GM23248 (cell line): ENCODE results near the gene GNE. TPM values are rescaled to one million over a fixed set of nuclear protein-coding genes. Genes with fewer than 3 reads are reported as not detected.

ENCODE experiments used
- DNase-seq: peaks from one replicate; pipeline ENCODE4 v3.0.0-alpha.2; 2015
- H2AFZ ChIP-seq: fragments of 200-600 bp; sonication (generic); 2 replicates; pipeline ENCODE4 v1.6.1; 2016; ENCODE audit warnings: antibody characterized with exemption
- H3F3A ChIP-seq: fragments of 200-600 bp; sonication (generic); 2 replicates; pipeline ENCODE4 v1.6.1; 2016; ENCODE audit warnings: mild to moderate bottlenecking, antibody characterized with exemption, mixed run types; ENCODE audit not compliant: insufficient read depth
- H3K27ac ChIP-seq: fragments of 200-600 bp; sonication (generic); 2 replicates; pipeline ENCODE4 v1.5.1; 2016; ENCODE audit warnings: mild to moderate bottlenecking
- H3K27me3 ChIP-seq: fragments of 200-600 bp; sonication (generic); replicated peaks from 2 replicates; pipeline ENCODE4 v1.6.1; 2016; ENCODE audit warnings: mild to moderate bottlenecking; ENCODE audit not compliant: insufficient read depth
- H3K36me3 ChIP-seq: fragments of 200-600 bp; sonication (generic); 2 replicates; pipeline ENCODE4 v1.6.1; 2016; ENCODE audit warnings: low read depth, mild to moderate bottlenecking
- H3K4me1 ChIP-seq: fragments of 200-600 bp; sonication (generic); 2 replicates; pipeline ENCODE4 v1.6.1; 2016; ENCODE audit warnings: mild to moderate bottlenecking; ENCODE audit not compliant: insufficient read depth
- H3K4me2 ChIP-seq: fragments of 200-600 bp; sonication (generic); one replicate; pipeline ENCODE4 v1.6.1; 2016; ENCODE audit warnings: mild to moderate bottlenecking; ENCODE audit not compliant: unreplicated experiment
- H3K4me3 ChIP-seq: fragments of 200-600 bp; sonication (generic); 2 replicates; pipeline ENCODE4 v1.5.1; 2016; ENCODE audit warnings: mild to moderate bottlenecking
- H3K79me2 ChIP-seq: fragments of 200-600 bp; sonication (generic); 2 replicates; pipeline ENCODE4 v1.6.1; 2016; ENCODE audit warnings: mild to moderate bottlenecking; ENCODE audit not compliant: insufficient read depth
- H3K9ac ChIP-seq: fragments of 200-600 bp; sonication (generic); 2 replicates; pipeline ENCODE4 v1.6.1; 2016; ENCODE audit warnings: mild to moderate bottlenecking
- H3K9me2 ChIP-seq: fragments of 200-600 bp; sonication (generic); 2 replicates; pipeline ENCODE4 v1.6.1; 2016; ENCODE audit warnings: mixed run types, mild to moderate bottlenecking, moderate library complexity; ENCODE audit not compliant: insufficient read depth
- H3K9me3 ChIP-seq: fragments of 200-600 bp; sonication (generic); one replicate; pipeline ENCODE4 v1.6.1; 2017; ENCODE audit warnings: low read depth
- H4K20me1 ChIP-seq: fragments of 200-600 bp; sonication (generic); 2 replicates; pipeline ENCODE4 v1.6.0; 2016; ENCODE audit not compliant: insufficient read depth
- EZH2 ChIP-seq: fragments of 200-600 bp; sonication (generic); IDR thresholded peaks from 2 replicates; pipeline ENCODE4 v1.6.1; 2018; ENCODE audit warnings: antibody characterized with exemption, mild to moderate bottlenecking; ENCODE audit not compliant: insufficient read depth, poor library complexity, severe bottlenecking
- EZH2phosphoT487 ChIP-seq: fragments of 200-600 bp; sonication (generic); IDR thresholded peaks from 2 replicates; pipeline ENCODE4 v1.6.1; 2018; ENCODE audit warnings: antibody characterized with exemption, moderate library complexity, mild to moderate bottlenecking, low read depth; ENCODE audit not compliant: insufficient read depth
- WGBS, 2 experiments: methylation state at CpG; one replicate each; pipeline ENCODE4 v1.1.6; 2015 to 2017; ENCODE audit warnings: low lambda C conversion rate in 2 of 2, low coverage in 1 of 2; ENCODE audit errors: missing lambda C conversion rate in 2 of 2; 5-methylcytosine and 5-hydroxymethylcytosine counted together
- in situ Hi-C: fragments of 300-500 bp; cut with MboI; formaldehyde crosslinking; loops from 2 replicates; pipeline ENCODE4 v1.15.0; 2020
- polyA plus RNA-seq: library from polyadenylated mRNA; unstranded; fragments of >200 nt; fragmentation: Nextera tagmentation; extraction: Ambion mirVana; gene quantifications from 2 replicates; pipeline ENCODE4 v1.2.1, GENCODE V29; 2016
- total RNA-seq: library from RNA; depleted of rRNA; stranded (reverse); fragments of >200 nt; shearing (Covaris generic); gene quantifications from 2 replicates; pipeline ENCODE4 v1.2.3, GENCODE V29; 2014

GNE gene
- total and polyA plus RNA-seq, 2 experiments from 2014 or later = 6.2 to 22.4 TPM

GRCh38 chr9:36173861-36174260 lies 84.4 kb downstream of the GNE start:
- Histone ChIP-seq H3K36me3 (no peaks in the 10 kb centered on the region), H3K4me3 (no peak overlapping the region), H2AFZ (no peak overlapping the region), H3K27ac (no peak overlapping the region), H3K4me2 (no peak overlapping the region), H3K79me2 (no peaks in the 10 kb centered on the region), H3K9ac (no peak overlapping the region), H3K27me3 (no peaks in the 10 kb centered on the region), H3K4me1 (no peaks in the 10 kb centered on the region), H4K20me1 (no peaks in the 10 kb centered on the region), H3K9me2 (no peaks in the 10 kb centered on the region), H3K9me3 (no peaks in the 10 kb centered on the region), H3F3A (no peaks in the 10 kb centered on the region)
- no peak for TF ChIP-seq EZH2
- no peak for TF ChIP-seq EZH2phosphoT487
- no peak for DNase-seq
- WGBS, 2 experiments = 93 to 97% methylated on average over 2 of the region's 2 CpGs
- in situ Hi-C loops = no loop called here

GRCh38 chr9:36170531-36170930 lies 87.7 kb downstream of the GNE start:
- H2AFZ ChIP-seq = no peak overlapping the region
- 0 out of 2 replicates have a peak, but pooled peaks cover under 1% of the 10 kb centered on the region for H3F3A ChIP-seq
- H3K9ac ChIP-seq = no peak overlapping the region
- peaks cover 2% of the 10 kb centered on the region; the same call in 1 of the 2 replicates for H3K4me1 ChIP-seq
- no peak overlapping the region for H3K4me3 ChIP-seq
- no peaks in the 10 kb centered on the region for H3K36me3 ChIP-seq
- no peak for DNase-seq
- no peak for TF ChIP-seq EZH2phosphoT487
- TF ChIP-seq EZH2 = no peak
- WGBS, 2 experiments = 97% methylated on average over 12 to 13 of the region's 13 CpGs
- H3K9me3 ChIP-seq = no peaks in the 10 kb centered on the region
- H3K9me2 ChIP-seq = no peaks in the 10 kb centered on the region
- no peaks in the 10 kb centered on the region for H4K20me1 ChIP-seq
- no peaks in the 10 kb centered on the region for H3K79me2 ChIP-seq
- H3K27ac ChIP-seq = no peak overlapping the region
- H3K27me3 ChIP-seq = no peaks in the 10 kb centered on the region
- H3K4me2 ChIP-seq = no peak overlapping the region
- in situ Hi-C loops = no loop called here

DNA sequence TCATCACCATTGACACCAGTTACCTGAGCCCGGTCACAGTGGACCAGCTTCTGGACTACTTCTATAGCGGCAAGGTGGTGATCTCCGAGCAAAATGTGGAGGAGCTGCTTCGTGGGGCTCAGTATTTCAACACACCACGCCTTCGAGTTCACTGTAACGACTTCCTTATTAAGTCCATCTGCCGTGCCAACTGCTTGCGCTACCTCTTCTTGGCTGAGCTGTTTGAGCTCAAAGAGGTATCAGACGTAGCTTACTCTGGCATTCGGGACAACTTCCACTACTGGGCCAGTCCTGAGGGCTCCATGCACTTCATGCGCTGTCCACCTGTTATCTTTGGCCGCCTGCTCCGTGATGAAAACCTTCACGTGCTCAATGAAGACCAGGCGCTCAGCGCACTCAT lies 88.5 kb downstream of the GNE start:
- H3K79me2 ChIP-seq = no peaks in the 10 kb centered on the region
- H3K9ac ChIP-seq = no peak overlapping the region
- 93 to 95% methylated on average over 17 of the region's 17 CpGs for WGBS, 2 experiments
- peaks cover 8% of the 10 kb centered on the region; the same call in 1 of the 2 replicates for H3K4me1 ChIP-seq
- no peaks in the 10 kb centered on the region for H4K20me1 ChIP-seq
- no peaks in the 10 kb centered on the region for H3K27me3 ChIP-seq
- no peaks in the 10 kb centered on the region for H3K9me2 ChIP-seq
- no peak overlapping the region for H3K4me3 ChIP-seq
- H3K36me3 ChIP-seq = no peaks in the 10 kb centered on the region
- in situ Hi-C loops = no loop called here
- peaks cover 7% of the 10 kb centered on the region; the same call in 1 of the 2 replicates for H3F3A ChIP-seq
- H2AFZ ChIP-seq = no peak overlapping the region
- no peak for DNase-seq
- no peaks in the 10 kb centered on the region for H3K9me3 ChIP-seq
- TF ChIP-seq EZH2phosphoT487 = no peak
- no peak for TF ChIP-seq EZH2
- H3K27ac ChIP-seq = no peak overlapping the region
- no peak overlapping the region for H3K4me2 ChIP-seq

GRCh38 chr9:36169166-36169565 lies 89.1 kb downstream of the GNE start, which contains the start of gene CCIN:
TSS of gene CCIN (plus strand) at chr9:36169388. CDS start at chr9:36169503, 115 bp downstream.
- 97 to 98% methylated on average over 6 of the region's 6 CpGs for WGBS, 2 experiments

More at GRCh38 chr9:36169166-36169565, 89.1 kb downstream of the GNE start, which contains the start of gene CCIN:
- in situ Hi-C loops = no loop called here
- Histone ChIP-seq H4K20me1 (no peaks in the 10 kb centered on the region), H3K4me1 (peaks cover 13% of the 10 kb centered on the region; the same call in 1 of the 2 replicates), H3K27ac (no peak within 1 kb of the TSS), H3K79me2 (no peaks in the 10 kb centered on the region), H3K4me3 (no peak within 1 kb of the TSS), H3F3A (peaks cover 13% of the 10 kb centered on the region; the same call in 1 of the 2 replicates), H3K9me3 (no peaks in the 10 kb centered on the region), H3K9ac (no peak within 1 kb of the TSS), H3K4me2 (no peak within 1 kb of the TSS), H3K9me2 (no peaks in the 10 kb centered on the region), H2AFZ (no peak within 1 kb of the TSS), H3K36me3 (no peaks in the 10 kb centered on the region), H3K27me3 (no peaks in the 10 kb centered on the region)
- no peak for DNase-seq
- TF ChIP-seq EZH2 = no peak
